Sigmoid colon (tissue), 4 donors: ENCODE results near the gene TSPAN5.

Experiments
- EP300 ChIP-seq, 4 donors: sonication (generic); formaldehyde crosslinking; IDR thresholded peaks; one replicate each; pipeline ENCODE4 v1.6.1; 2017; ENCODE audit warnings: antibody characterized with exemption in 4 of 4
- POLR2A ChIP-seq, 2 donors: fragments of 450-650 bp; IDR thresholded peaks; one replicate each; pipeline ENCODE4 v1.6.1; 2016; ENCODE audit warnings: antibody characterized with exemption in 2 of 2, mild to moderate bottlenecking in 2 of 2, moderate library complexity in 2 of 2
- POLR2AphosphoS5 ChIP-seq, 4 donors: sonication (generic); formaldehyde crosslinking; IDR thresholded peaks; one replicate each; pipeline ENCODE4 v1.6.1; 2017; ENCODE audit warnings: antibody characterized with exemption in 4 of 4
- TF ChIP-seq, protein P1 (sequence below), 4 experiments: fragments of 450-650 bp in 3 of 4; fragments of 200-600 bp in 1 of 4; IDR thresholded peaks; one replicate each; pipeline ENCODE4 v1.5.1; 2016 to 2019; ENCODE audit warnings: antibody characterized with exemption in 4 of 4, mild to moderate bottlenecking in 3 of 4, moderate library complexity in 2 of 4

DNA sequence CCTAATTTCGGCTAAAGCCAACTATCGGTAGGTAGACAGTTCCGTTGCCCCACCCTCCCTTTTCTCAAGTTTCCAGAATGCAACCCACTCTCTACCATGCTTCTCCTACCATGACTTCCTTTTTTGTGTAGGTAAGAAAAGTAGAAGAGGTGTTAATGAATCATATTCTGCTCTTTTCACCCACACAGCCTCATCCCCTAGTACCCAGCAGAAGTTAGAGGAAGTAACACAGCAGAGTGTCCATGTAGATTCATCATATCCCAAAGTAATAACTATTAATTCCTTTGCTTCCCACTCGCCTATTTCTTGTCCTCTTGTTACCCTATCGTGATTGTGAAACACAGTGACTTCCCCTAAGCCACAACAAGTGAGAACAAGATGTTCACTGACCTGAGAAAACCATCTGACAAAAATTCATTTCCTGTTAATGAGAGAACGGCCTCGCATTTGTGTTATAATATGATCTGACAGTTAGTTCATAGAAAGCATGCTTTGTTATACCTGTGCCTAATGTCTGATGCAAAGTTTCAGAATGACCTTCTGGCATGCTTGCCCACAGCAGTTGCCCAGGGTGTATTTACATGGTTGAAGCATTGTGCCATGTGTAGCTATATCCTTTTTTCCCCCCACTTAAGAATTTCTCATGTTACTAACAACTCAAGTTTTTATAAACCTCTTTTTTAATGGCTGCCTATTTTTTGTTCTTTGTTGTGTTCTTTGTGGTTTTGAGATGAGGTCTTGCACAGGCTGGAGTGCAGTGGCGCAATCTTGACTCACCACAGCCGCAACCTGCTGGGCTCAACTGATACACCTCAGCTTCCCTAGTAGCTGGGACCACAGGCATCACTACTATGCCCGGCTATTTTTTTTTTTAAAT lies 211.7 kb downstream of the TSPAN5 start:
- TF ChIP-seq, protein P1, sequence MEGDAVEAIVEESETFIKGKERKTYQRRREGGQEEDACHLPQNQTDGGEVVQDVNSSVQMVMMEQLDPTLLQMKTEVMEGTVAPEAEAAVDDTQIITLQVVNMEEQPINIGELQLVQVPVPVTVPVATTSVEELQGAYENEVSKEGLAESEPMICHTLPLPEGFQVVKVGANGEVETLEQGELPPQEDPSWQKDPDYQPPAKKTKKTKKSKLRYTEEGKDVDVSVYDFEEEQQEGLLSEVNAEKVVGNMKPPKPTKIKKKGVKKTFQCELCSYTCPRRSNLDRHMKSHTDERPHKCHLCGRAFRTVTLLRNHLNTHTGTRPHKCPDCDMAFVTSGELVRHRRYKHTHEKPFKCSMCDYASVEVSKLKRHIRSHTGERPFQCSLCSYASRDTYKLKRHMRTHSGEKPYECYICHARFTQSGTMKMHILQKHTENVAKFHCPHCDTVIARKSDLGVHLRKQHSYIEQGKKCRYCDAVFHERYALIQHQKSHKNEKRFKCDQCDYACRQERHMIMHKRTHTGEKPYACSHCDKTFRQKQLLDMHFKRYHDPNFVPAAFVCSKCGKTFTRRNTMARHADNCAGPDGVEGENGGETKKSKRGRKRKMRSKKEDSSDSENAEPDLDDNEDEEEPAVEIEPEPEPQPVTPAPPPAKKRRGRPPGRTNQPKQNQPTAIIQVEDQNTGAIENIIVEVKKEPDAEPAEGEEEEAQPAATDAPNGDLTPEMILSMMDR (IDR thresholded peaks at IDR 0.05): no peak
- no peak for TF ChIP-seq POLR2A (IDR thresholded peaks at IDR 0.05)
- peak in 1 of 4 donors; percentile 40 for TF ChIP-seq EP300 (IDR thresholded peaks at IDR 0.05)
- TF ChIP-seq POLR2AphosphoS5 (IDR thresholded peaks at IDR 0.05): peak in 1 of 4 donors; percentile 36
